ENCODE data around the gene YARS1.

YARS1 gene

DNA sequence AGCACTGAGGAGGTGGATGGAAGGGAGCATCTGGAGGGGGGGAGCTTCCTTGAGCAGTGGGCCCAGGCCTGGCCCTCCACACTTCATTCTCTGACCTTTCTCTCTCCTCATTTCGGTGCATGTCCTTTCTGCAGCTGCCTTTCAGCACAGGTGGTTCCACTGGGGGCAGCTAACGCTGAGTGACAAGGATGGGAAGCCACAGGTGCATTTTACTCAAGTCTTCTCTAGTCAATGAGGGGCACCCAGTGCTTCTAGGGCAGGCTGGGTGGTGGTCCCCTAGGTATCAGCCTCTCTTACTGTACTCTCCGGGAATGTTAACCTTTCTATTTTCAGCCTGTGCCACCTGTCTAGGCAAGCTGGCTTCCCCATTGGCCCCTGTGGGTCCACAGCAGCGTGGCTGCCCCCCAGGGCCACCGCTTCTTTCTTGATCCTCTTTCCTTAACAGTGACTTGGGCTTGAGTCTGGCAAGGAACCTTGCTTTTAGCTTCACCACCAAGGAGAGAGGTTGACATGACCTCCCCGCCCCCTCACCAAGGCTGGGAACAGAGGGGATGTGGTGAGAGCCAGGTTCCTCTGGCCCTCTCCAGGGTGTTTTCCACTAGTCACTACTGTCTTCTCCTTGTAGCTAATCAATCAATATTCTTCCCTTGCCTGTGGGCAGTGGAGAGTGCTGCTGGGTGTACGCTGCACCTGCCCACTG is 43.2 kb downstream of the YARS1 start (continued):
- TF ChIP-seq, protein P1, sequence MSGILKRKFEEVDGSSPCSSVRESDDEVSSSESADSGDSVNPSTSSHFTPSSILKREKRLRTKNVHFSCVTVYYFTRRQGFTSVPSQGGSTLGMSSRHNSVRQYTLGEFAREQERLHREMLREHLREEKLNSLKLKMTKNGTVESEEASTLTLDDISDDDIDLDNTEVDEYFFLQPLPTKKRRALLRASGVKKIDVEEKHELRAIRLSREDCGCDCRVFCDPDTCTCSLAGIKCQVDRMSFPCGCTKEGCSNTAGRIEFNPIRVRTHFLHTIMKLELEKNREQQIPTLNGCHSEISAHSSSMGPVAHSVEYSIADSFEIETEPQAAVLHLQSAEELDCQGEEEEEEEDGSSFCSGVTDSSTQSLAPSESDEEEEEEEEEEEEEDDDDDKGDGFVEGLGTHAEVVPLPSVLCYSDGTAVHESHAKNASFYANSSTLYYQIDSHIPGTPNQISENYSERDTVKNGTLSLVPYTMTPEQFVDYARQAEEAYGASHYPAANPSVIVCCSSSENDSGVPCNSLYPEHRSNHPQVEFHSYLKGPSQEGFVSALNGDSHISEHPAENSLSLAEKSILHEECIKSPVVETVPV (CRISPR knock-in tag; IDR thresholded peaks at IDR 0.05) = no peak
- TF ChIP-seq ESRRG (CRISPR knock-in tag; IDR thresholded peaks at IDR 0.05) = no peak
- no peak for TF ChIP-seq OSR1 (CRISPR knock-in tag; IDR thresholded peaks at IDR 0.05)
- no peak for TF ChIP-seq ZNF8 (CRISPR knock-in tag; IDR thresholded peaks at IDR 0.05)

DNA sequence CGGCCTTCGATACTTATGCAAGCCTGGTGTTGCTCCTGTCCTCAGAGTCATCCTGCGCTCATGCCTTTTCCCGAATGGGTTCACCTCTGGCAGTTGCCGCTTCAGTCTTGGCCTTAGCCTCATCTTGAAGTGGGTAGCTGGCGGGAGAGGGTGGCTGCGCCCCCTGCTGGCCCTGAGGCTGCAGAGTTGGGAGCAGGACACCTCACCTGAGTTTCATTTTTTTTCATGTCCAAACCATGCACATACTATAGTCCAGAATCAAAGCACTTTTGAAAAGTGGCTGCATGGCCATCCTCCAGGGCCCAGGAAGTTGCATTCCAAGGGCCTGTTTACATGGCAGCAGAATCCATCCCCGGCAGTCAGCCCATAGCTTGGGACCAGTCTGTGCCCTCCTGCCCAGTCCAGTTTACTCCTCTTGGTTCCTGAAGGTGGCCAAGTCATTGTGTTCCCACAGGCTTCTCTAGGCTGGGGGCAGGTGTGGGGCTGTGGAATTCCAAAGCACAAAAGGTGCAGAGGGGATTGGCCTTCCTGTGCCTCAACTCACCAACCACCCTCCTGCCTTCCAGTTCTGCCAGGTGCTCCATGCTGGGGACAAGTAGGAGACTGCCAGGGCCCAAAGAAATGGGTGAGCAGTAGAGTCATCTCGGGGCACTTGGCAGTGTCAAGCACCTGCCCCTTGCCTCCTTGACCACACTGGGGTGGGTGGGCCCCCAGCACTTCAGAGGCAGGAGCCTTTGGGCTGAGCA is 44.0 kb downstream of the YARS1 start:
- TF ChIP-seq RARB (CRISPR knock-in tag; IDR thresholded peaks at IDR 0.05) (no peak), TOX (CRISPR knock-in tag; IDR thresholded peaks at IDR 0.05; ENCODE audit: borderline replicate concordance) (no peak), BACH2 (CRISPR knock-in tag; IDR thresholded peaks at IDR 0.05; ENCODE audit: borderline replicate concordance) (no peak), GLIS3 (CRISPR knock-in tag; IDR thresholded peaks at IDR 0.05) (no peak), SNAI2 (CRISPR knock-in tag; IDR thresholded peaks at IDR 0.05) (no peak), ARNTL (CRISPR knock-in tag; IDR thresholded peaks at IDR 0.05; ENCODE audit: borderline replicate concordance, low read depth) (no peak), ZFP30 (CRISPR knock-in tag; IDR thresholded peaks at IDR 0.05) (no peak), ZNF8 (CRISPR knock-in tag; IDR thresholded peaks at IDR 0.05) (no peak), TCF4 (CRISPR knock-in tag; IDR thresholded peaks at IDR 0.05; ENCODE audit: borderline replicate concordance) (no peak), ZNF70 (CRISPR knock-in tag; IDR thresholded peaks at IDR 0.05) (no peak), ZC3H10 (CRISPR knock-in tag; IDR thresholded peaks at IDR 0.05) (no peak), ISL1 (CRISPR knock-in tag; IDR thresholded peaks at IDR 0.05) (no peak)
- TF ChIP-seq, protein P2, sequence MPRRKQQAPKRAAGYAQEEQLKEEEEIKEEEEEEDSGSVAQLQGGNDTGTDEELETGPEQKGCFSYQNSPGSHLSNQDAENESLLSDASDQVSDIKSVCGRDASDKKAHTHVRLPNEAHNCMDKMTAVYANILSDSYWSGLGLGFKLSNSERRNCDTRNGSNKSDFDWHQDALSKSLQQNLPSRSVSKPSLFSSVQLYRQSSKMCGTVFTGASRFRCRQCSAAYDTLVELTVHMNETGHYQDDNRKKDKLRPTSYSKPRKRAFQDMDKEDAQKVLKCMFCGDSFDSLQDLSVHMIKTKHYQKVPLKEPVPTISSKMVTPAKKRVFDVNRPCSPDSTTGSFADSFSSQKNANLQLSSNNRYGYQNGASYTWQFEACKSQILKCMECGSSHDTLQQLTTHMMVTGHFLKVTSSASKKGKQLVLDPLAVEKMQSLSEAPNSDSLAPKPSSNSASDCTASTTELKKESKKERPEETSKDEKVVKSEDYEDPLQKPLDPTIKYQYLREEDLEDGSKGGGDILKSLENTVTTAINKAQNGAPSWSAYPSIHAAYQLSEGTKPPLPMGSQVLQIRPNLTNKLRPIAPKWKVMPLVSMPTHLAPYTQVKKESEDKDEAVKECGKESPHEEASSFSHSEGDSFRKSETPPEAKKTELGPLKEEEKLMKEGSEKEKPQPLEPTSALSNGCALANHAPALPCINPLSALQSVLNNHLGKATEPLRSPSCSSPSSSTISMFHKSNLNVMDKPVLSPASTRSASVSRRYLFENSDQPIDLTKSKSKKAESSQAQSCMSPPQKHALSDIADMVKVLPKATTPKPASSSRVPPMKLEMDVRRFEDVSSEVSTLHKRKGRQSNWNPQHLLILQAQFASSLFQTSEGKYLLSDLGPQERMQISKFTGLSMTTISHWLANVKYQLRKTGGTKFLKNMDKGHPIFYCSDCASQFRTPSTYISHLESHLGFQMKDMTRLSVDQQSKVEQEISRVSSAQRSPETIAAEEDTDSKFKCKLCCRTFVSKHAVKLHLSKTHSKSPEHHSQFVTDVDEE (CRISPR knock-in tag; IDR thresholded peaks at IDR 0.05) = no peak
- TF ChIP-seq, protein P1 (CRISPR knock-in tag; IDR thresholded peaks at IDR 0.05) = no peak
- TF ChIP-seq, protein P3, sequence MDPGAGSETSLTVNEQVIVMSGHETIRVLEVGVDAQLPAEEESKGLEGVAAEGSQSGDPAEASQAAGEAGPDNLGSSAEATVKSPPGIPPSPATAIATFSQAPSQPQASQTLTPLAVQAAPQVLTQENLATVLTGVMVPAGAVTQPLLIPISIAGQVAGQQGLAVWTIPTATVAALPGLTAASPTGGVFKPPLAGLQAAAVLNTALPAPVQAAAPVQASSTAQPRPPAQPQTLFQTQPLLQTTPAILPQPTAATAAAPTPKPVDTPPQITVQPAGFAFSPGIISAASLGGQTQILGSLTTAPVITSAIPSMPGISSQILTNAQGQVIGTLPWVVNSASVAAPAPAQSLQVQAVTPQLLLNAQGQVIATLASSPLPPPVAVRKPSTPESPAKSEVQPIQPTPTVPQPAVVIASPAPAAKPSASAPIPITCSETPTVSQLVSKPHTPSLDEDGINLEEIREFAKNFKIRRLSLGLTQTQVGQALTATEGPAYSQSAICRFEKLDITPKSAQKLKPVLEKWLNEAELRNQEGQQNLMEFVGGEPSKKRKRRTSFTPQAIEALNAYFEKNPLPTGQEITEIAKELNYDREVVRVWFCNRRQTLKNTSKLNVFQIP (CRISPR knock-in tag; IDR thresholded peaks at IDR 0.05; ENCODE audit: borderline replicate concordance, low read depth) = no peak
- ATAC-seq = peak; percentile 65

DNA sequence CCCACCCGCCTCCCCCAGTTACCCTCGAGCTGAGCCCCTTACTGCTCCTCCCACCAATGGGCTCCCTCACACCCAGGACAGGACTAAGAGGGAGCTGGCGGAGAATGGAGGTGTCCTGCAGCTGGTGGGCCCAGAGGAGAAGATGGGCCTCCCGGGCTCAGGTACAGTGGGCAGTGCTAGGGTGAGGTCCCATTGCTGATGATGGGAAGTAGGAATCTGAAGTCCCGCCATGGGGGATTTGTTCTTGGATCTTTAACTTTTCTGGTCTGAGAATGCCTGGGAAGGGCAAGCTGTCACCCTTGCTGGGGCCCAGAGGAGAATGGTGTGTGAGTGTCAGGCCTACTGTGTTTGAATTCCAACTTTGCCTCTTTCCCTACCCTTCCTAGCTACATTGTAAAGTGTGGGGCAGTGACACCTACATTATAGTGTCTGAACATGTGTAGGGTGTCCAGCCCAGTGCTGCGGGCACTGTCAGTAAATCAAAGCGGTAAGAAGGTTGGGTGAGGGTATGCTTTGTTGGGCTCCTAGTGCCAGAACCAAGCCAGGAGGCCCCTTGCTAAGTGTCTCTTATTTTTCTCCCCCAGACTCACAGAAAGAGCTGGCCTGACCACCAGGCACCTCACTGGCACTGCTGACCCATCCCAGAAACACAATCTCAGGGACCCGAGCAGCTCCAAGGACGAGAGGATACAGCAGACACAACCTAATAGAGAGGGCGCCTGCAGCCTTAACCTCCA is 44.7 kb downstream of the YARS1 start:
- peak; percentile 2 for ATAC-seq
- TF ChIP-seq ZNF70 (CRISPR knock-in tag; IDR thresholded peaks at IDR 0.05) (no peak), ZNF8 (CRISPR knock-in tag; IDR thresholded peaks at IDR 0.05) (no peak), RARB (CRISPR knock-in tag; IDR thresholded peaks at IDR 0.05) (no peak), PPARA (CRISPR knock-in tag; IDR thresholded peaks at IDR 0.05; ENCODE audit: borderline replicate concordance) (no peak), BACH2 (CRISPR knock-in tag; IDR thresholded peaks at IDR 0.05; ENCODE audit: borderline replicate concordance) (no peak), ZC3H10 (CRISPR knock-in tag; IDR thresholded peaks at IDR 0.05) (no peak), ZFP3 (CRISPR knock-in tag; IDR thresholded peaks at IDR 0.05) (no peak), ZFP30 (CRISPR knock-in tag; IDR thresholded peaks at IDR 0.05) (no peak), SNAI2 (CRISPR knock-in tag; IDR thresholded peaks at IDR 0.05) (no peak)
- TF ChIP-seq, protein P4, sequence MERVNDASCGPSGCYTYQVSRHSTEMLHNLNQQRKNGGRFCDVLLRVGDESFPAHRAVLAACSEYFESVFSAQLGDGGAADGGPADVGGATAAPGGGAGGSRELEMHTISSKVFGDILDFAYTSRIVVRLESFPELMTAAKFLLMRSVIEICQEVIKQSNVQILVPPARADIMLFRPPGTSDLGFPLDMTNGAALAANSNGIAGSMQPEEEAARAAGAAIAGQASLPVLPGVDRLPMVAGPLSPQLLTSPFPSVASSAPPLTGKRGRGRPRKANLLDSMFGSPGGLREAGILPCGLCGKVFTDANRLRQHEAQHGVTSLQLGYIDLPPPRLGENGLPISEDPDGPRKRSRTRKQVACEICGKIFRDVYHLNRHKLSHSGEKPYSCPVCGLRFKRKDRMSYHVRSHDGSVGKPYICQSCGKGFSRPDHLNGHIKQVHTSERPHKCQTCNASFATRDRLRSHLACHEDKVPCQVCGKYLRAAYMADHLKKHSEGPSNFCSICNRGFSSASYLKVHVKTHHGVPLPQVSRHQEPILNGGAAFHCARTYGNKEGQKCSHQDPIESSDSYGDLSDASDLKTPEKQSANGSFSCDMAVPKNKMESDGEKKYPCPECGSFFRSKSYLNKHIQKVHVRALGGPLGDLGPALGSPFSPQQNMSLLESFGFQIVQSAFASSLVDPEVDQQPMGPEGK (CRISPR knock-in tag; IDR thresholded peaks at IDR 0.05; ENCODE audit: borderline replicate concordance) = no peak
- TF ChIP-seq, protein P3 (CRISPR knock-in tag; IDR thresholded peaks at IDR 0.05; ENCODE audit: borderline replicate concordance, low read depth) = no peak
- TF ChIP-seq, protein P2 (CRISPR knock-in tag; IDR thresholded peaks at IDR 0.05) = no peak

All from SK-N-SH treated with all-trans-retinoic acid at 6 μM for 48 hours (cell line).